Testis (tissue), 2 donors: Measurements from ENCODE around the gene OLFM1.

Experiments used
- POLR2A ChIP-seq: fragments of 450-650 bp; IDR thresholded peaks from one replicate; pipeline ENCODE4 v1.6.1; 2017; ENCODE audit warnings: antibody characterized with exemption, mild to moderate bottlenecking, moderate library complexity
- TF ChIP-seq, protein P1 (sequence below), 3 experiments: fragments of 450-650 bp in 2 of 3; fragments of 200-600 bp in 1 of 3; sonication (generic) in 1 of 3; IDR thresholded peaks; one replicate each; pipeline ENCODE4 v1.5.1; 2016 to 2019; ENCODE audit warnings: antibody characterized with exemption in 3 of 3, mild to moderate bottlenecking in 2 of 3, moderate library complexity in 1 of 3

DNA sequence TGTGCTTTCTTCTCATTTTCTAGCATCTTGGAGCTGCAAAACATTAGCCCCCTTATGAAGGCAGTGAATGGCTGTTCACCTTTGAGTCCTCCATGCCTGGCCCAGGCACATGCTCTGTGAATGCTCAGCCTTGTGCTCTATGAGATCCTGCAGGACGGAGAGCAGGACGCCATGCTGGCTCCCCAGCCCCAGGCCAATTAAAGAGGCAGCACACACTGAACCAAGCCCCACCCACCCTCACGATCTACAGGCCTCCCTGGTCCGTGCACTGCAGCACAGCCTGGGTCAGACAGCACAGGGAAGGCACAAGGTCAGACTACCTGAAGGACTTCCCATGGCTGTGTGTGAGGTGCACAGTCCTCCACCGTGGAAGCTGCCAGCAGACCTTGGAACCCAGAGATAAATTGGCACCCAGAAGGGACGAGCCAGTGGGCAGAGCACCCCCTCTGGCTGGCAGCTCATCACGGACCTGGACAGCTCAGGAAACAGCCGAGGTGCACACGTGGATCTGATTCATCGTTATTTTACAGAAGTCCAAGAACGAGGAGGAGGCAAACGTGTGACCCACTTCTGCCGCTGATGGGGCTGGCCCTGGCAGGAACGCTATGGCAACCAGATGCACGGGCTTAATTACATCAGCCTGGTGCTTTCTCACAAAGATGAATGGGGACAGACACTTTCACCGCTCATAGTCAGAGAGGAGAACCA lies 59.5 kb downstream of the OLFM1 start:
- TF ChIP-seq, protein P1, sequence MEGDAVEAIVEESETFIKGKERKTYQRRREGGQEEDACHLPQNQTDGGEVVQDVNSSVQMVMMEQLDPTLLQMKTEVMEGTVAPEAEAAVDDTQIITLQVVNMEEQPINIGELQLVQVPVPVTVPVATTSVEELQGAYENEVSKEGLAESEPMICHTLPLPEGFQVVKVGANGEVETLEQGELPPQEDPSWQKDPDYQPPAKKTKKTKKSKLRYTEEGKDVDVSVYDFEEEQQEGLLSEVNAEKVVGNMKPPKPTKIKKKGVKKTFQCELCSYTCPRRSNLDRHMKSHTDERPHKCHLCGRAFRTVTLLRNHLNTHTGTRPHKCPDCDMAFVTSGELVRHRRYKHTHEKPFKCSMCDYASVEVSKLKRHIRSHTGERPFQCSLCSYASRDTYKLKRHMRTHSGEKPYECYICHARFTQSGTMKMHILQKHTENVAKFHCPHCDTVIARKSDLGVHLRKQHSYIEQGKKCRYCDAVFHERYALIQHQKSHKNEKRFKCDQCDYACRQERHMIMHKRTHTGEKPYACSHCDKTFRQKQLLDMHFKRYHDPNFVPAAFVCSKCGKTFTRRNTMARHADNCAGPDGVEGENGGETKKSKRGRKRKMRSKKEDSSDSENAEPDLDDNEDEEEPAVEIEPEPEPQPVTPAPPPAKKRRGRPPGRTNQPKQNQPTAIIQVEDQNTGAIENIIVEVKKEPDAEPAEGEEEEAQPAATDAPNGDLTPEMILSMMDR (IDR thresholded peaks at IDR 0.05), result no peak
- no peak for TF ChIP-seq POLR2A
